HepG2 (cell line): ENCODE data around the gene RHBDL1. TPM values are rescaled to one million over a fixed set of nuclear protein-coding genes. Genes with fewer than 3 reads are reported as not detected.

Experiments used
- CSRNP1 ChIP-seq: sonication (generic); formaldehyde crosslinking; IDR thresholded peaks from 2 replicates; pipeline ENCODE4 v1.8.1; 2023; ENCODE audit warnings: mild to moderate bottlenecking, missing genetic modification reagents
- DNMT1 ChIP-seq: sonication (generic); formaldehyde crosslinking; IDR thresholded peaks from 2 replicates; pipeline ENCODE4 v1.5.1; 2020; ENCODE audit warnings: mild to moderate bottlenecking, missing genetic modification reagents
- E2F1 ChIP-seq: sonication (generic); formaldehyde crosslinking; IDR thresholded peaks from 2 replicates; pipeline ENCODE4 v1.5.0; 2020; ENCODE audit warnings: missing genetic modification reagents
- EP300 ChIP-seq, 3 experiments: sonication (generic) in 1 of 3; formaldehyde crosslinking in 1 of 3; IDR thresholded peaks; 2 replicates each; pipeline versions ENCODE4 v1.5.1 to v1.6.1; 2011 to 2020; ENCODE audit warnings: low read depth in 2 of 3, low read length in 2 of 3, borderline replicate concordance in 1 of 3, improper control_type of control experiment in 1 of 3, mild to moderate bottlenecking in 1 of 3, missing genetic modification reagents in 1 of 3, moderate library complexity in 1 of 3
- GLI4 ChIP-seq: sonication (generic); formaldehyde crosslinking; IDR thresholded peaks from 2 replicates; pipeline ENCODE4 v1.5.1; 2020; ENCODE audit warnings: missing genetic modification reagents, mild to moderate bottlenecking, moderate library complexity, borderline replicate concordance
- HOXA9 ChIP-seq: sonication (generic); formaldehyde crosslinking; IDR thresholded peaks from 2 replicates; pipeline ENCODE4 v1.8.1; 2022; ENCODE audit warnings: missing genetic modification reagents, mild to moderate bottlenecking, moderate library complexity, borderline replicate concordance
- MLLT10 ChIP-seq: sonication (generic); formaldehyde crosslinking; IDR thresholded peaks from 2 replicates; pipeline ENCODE4 v1.4.0; 2020; ENCODE audit warnings: missing genetic modification reagents
- MXD4 ChIP-seq: IDR thresholded peaks from 2 replicates; pipeline ENCODE4 v1.6.1; 2016; ENCODE audit warnings: mild to moderate bottlenecking, missing biosample characterization, missing genetic modification reagents
- RFXAP ChIP-seq: sonication (generic); formaldehyde crosslinking; IDR thresholded peaks from 2 replicates; pipeline ENCODE4 v1.4.0; 2020; ENCODE audit warnings: missing genetic modification reagents, borderline replicate concordance
- SRSF9 ChIP-seq: fragments of 200-400 bp; formaldehyde crosslinking; IDR thresholded peaks from 2 replicates; pipeline ENCODE4 v1.6.1; 2018; ENCODE audit warnings: borderline replicate concordance, mild to moderate bottlenecking, low read depth, low read length; ENCODE audit not compliant: insufficient read depth, poor library complexity, severe bottlenecking
- TFAP4 ChIP-seq: sonication (generic); IDR thresholded peaks from 2 replicates; pipeline ENCODE4 v1.6.1; 2016; ENCODE audit warnings: low read depth, borderline replicate concordance
- USF2 ChIP-seq, 2 experiments: sonication (generic) in 1 of 2; formaldehyde crosslinking in 1 of 2; IDR thresholded peaks; 2 replicates each; pipeline versions ENCODE4 v1.5.1 to v1.6.1; 2011 to 2020; ENCODE audit warnings: borderline replicate concordance in 1 of 2, low read depth in 1 of 2, low read length in 1 of 2, mild to moderate bottlenecking in 1 of 2, missing genetic modification reagents in 1 of 2, moderate library complexity in 1 of 2
- ZFP41 ChIP-seq: sonication (generic); formaldehyde crosslinking; IDR thresholded peaks from 2 replicates; pipeline ENCODE4 v1.4.0; 2020; ENCODE audit warnings: mild to moderate bottlenecking, missing genetic modification reagents, borderline replicate concordance
- ZNF275 ChIP-seq: sonication (generic); formaldehyde crosslinking; IDR thresholded peaks from 2 replicates; pipeline ENCODE4 v1.8.0; 2022; ENCODE audit warnings: missing genetic modification reagents, mild to moderate bottlenecking, inconsistent platforms, borderline replicate concordance
- ZNF468 ChIP-seq: sonication (generic); formaldehyde crosslinking; IDR thresholded peaks from 2 replicates; pipeline ENCODE4 v1.8.0; 2022; ENCODE audit warnings: mild to moderate bottlenecking, moderate library complexity, missing genetic modification reagents
- ZNF556 ChIP-seq: sonication (generic); formaldehyde crosslinking; IDR thresholded peaks from 2 replicates; pipeline ENCODE4 v1.4.0; 2020; ENCODE audit warnings: mild to moderate bottlenecking, missing genetic modification reagents, borderline replicate concordance
- ZNF776 ChIP-seq: sonication (generic); formaldehyde crosslinking; IDR thresholded peaks from 2 replicates; pipeline ENCODE4 v1.4.0; 2020; ENCODE audit warnings: mild to moderate bottlenecking, missing genetic modification reagents
- ZNF777 ChIP-seq: sonication (generic); formaldehyde crosslinking; IDR thresholded peaks from 2 replicates; pipeline ENCODE4 v1.4.0; 2020; ENCODE audit warnings: missing genetic modification reagents
- polyA plus RNA-seq, 8 experiments: library from polyadenylated mRNA; depleted of rRNA in 3 of 8; stranded (reverse) in 7 of 8; unstranded in 1 of 8; fragments of >200 nt; fragmentation: Illumina TruSeq in 4 of 8; extraction: Trizol in 4 of 8; gene quantifications; 2 replicates each; pipeline versions ENCODE4 v1.2.1 to v1.2.3, GENCODE V29; 2011 to 2016; ENCODE audit warnings: low read depth in 4 of 8, missing spikeins in 1 of 8, mixed read lengths in 1 of 8; ENCODE audit not compliant: insufficient read depth in 1 of 8
- total RNA-seq, 5 experiments: library from RNA; depleted of rRNA; stranded (reverse); fragments of >200 nt; fragmentation: Illumina TruSeq; extraction: Trizol; gene quantifications; 2 replicates each; pipeline ENCODE4 v1.2.3, GENCODE V29; 2016; ENCODE audit warnings: low read depth in 1 of 5

Gene RHBDL1
- total and polyA plus RNA-seq, 2 of the 13 experiments (the other 11 are each of a cell fraction or from before 2014, with no cell fraction given) = 1.8 to 3.8 TPM

GRCh38 chr16:648781-649589 is 26.5 kb upstream of the RHBDL1 start, which contains the start of gene WDR90 (continued):
- TF ChIP-seq ZNF275 (CRISPR knock-in tag) (peak; percentile 86; the same call in 1 of the 2 replicates), GLI4 (CRISPR knock-in tag) (0 out of 2 replicates have a peak, but pooled peaks have one; percentile 83), E2F1 (peak; percentile 91), ZNF556 (CRISPR knock-in tag) (peak; percentile 28; the same call in 1 of the 2 replicates), EP300 (IDR thresholded peaks at IDR 0.05; ENCODE audit: low read depth in 2 of 2, low read length in 2 of 2) (0 out of 4 replicates have a peak, but pooled peaks of 1 of the 2 experiments have one; percentile 42), EP300 (CRISPR knock-in tag; IDR thresholded peaks at IDR 0.05; ENCODE audit: borderline replicate concordance) (peak; percentile 27; the same call in 1 of the 2 replicates), ZNF777 (peak; percentile 39; the same call in 1 of the 2 replicates), RFXAP (CRISPR knock-in tag) (peak; percentile 72; the same call in 1 of the 2 replicates), USF2 (IDR thresholded peaks at IDR 0.05; ENCODE audit: low read depth, low read length) (peak; percentile 96), USF2 (CRISPR knock-in tag; IDR thresholded peaks at IDR 0.05; ENCODE audit: borderline replicate concordance) (peak; percentile 95), MLLT10 (CRISPR knock-in tag) (no peak), ZNF468 (CRISPR knock-in tag) (0 out of 2 replicates have a peak, but pooled peaks have one; percentile 19), SRSF9 (no peak), TFAP4 (peak; percentile 65; the same call in 1 of the 2 replicates), ZFP41 (CRISPR knock-in tag) (0 out of 2 replicates have a peak, but pooled peaks have one; percentile 32), ZNF776 (CRISPR knock-in tag) (peak; percentile 95), HOXA9 (CRISPR knock-in tag) (no peak), MXD4 (CRISPR knock-in tag) (peak; percentile 98), DNMT1 (peak; percentile 41; the same call in 1 of the 2 replicates), CSRNP1 (CRISPR knock-in tag) (peak; percentile 86)
